ENCODE results near the gene NPL.

Gene NPL

DNA sequence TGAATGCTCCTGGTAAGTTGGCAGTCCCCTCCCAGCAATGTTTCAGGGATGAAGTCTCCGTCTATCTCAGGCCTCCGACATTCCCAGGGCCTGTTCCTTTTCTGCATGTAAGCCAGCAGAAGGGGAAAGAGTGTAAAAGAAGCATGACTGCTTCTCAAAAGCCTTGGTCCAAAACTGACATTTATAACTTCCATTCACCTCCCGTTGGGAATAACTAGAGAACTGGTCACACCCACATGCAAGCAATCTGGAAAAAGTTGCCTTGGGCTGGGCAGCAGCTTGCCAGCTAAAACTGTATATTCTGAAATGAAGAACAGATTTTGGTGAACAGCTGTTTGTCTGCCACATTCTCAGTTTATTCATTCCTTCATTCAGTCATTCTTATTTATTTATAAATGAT lies 24.2 kb upstream of the NPL start:
- Histone ChIP-seq H3K4me3 (ENCODE audit: low read length) (no peak overlapping the region), H3K9ac (ENCODE audit: low read length) (no peak overlapping the region), H3K36me3 (ENCODE audit: control insufficient read depth, insufficient read depth, low read length) (no peaks in the 10 kb centered on the region), H3K4me1 (ENCODE audit: control insufficient read depth, insufficient read depth, low read length) (no peaks in the 10 kb centered on the region), H3K27me3 (ENCODE audit: control insufficient read depth, insufficient read depth, low read length) (no peaks in the 10 kb centered on the region), H3K27ac (ENCODE audit: low read depth, low read length) (no peak overlapping the region)

DNA sequence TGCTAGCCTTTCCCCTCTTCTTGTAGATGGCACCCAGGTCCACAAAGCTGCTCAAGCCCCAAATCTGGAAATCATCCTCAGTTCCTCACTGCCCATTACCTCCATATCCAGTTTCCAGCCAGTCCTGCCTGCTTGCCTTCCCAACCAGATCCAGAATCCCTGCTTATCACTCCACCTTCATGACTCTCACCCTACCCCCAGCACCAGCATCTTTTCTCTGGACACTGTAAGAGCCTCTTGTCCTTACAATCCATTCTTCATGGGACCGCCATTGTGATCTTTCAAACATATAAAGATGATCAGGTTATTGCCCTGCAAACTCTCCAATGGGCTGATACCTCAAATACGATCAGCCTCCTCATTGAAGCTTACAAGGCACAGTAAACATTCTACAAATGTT lies 23.5 kb upstream of the NPL start:
- H3K4me3 ChIP-seq (ENCODE audit: low read length): no peak overlapping the region
- no peaks in the 10 kb centered on the region for H3K36me3 ChIP-seq (ENCODE audit: control insufficient read depth, insufficient read depth, low read length)
- no peaks in the 10 kb centered on the region for H3K27me3 ChIP-seq (ENCODE audit: control insufficient read depth, insufficient read depth, low read length)
- no peak overlapping the region for H3K9ac ChIP-seq (ENCODE audit: low read length)
- no peaks in the 10 kb centered on the region for H3K4me1 ChIP-seq (ENCODE audit: control insufficient read depth, insufficient read depth, low read length)
- H3K27ac ChIP-seq (ENCODE audit: low read depth, low read length): no peak overlapping the region

DNA sequence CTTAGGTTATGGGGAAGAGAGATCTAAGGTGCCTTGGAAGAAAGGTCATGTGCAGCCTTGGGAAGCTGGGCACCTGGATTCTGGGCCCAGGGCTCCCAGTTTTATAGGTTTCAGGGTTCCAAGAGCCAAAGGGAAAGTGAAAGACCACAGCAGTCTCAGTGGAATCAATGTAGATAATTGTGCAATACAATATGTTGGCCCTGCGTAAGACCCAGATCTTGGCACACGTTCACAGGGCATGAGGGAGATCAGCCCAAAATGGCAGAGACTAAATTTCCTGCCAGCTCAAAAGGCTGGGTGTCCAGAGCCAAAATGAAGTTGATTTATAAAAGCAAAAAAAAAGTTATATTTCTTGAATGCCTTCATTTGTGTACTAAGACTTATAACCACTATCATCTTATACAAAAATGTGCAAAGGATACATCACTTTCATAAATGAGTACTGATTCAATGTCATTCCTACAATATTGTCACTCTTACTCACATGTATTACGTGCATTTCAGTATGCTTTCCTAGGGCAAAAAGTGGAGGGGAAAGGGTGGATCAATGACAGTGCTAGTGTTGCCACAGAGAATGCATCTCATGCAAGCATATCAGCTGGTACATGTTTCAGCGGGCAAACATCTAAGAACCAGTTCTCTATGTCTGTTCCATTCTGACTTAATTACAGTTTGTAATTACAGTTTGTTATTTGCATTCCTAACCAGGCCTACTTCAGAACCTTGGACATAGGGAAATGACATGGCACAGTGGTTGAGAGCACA lies 22.5 kb upstream of the NPL start:
- Histone ChIP-seq H3K27ac (ENCODE audit: low read depth, low read length) (no peak overlapping the region), H3K4me1 (ENCODE audit: control insufficient read depth, insufficient read depth, low read length) (no peaks in the 10 kb centered on the region), H3K36me3 (ENCODE audit: control insufficient read depth, insufficient read depth, low read length) (no peaks in the 10 kb centered on the region), H3K27me3 (ENCODE audit: control insufficient read depth, insufficient read depth, low read length) (no peaks in the 10 kb centered on the region), H3K4me3 (ENCODE audit: low read length) (no peak overlapping the region), H3K9ac (ENCODE audit: low read length) (no peak overlapping the region)

DNA sequence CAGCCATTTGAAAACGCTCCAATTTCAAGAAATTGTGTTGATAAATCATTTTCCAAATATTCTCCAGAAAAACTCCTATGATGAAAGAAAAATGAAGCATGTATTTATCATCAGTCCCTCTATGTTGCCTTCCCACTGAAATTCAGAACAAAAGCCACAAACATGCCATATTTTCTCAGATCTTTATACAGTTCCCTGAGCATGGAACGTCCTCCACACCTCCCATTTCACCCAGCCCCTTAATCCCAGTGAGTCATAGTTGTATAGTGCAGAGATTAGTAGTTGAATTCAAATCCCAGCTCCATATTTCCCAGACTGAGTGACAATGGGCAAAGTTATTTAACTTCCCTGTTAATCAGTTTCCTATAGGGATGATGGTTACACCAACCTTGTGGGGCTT lies 20.6 kb upstream of the NPL start:
- Histone ChIP-seq H3K36me3 (ENCODE audit: control insufficient read depth, insufficient read depth, low read length) (no peaks in the 10 kb centered on the region), H3K4me1 (ENCODE audit: control insufficient read depth, insufficient read depth, low read length) (no peaks in the 10 kb centered on the region), H3K27ac (ENCODE audit: low read depth, low read length) (no peak overlapping the region), H3K27me3 (ENCODE audit: control insufficient read depth, insufficient read depth, low read length) (no peaks in the 10 kb centered on the region), H3K9ac (ENCODE audit: low read length) (no peak overlapping the region), H3K4me3 (ENCODE audit: low read length) (no peak overlapping the region)

DNA sequence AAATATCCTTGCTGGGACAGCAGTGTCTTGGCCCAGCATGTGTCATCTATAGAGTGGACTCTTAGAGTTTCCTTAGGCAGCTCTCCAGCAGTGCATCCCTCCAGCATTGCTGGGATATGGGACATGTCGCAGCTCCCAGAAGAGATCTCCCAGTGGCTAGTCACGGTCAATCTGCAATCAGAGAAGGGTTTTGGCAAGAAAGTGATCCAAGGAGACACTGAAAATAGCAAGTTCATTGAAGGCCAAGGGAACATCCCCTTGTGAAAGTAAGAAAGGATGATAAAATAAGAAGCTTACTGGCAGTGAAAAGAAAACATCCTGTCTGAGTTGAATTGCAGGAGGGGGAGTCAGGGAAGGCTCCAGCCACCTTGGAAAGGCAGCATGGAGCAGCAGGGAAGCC lies 19.3 kb upstream of the NPL start:
- Histone ChIP-seq H3K27me3 (ENCODE audit: control insufficient read depth, insufficient read depth, low read length) (no peaks in the 10 kb centered on the region), H3K4me3 (ENCODE audit: low read length) (no peak overlapping the region), H3K36me3 (ENCODE audit: control insufficient read depth, insufficient read depth, low read length) (no peaks in the 10 kb centered on the region), H3K9ac (ENCODE audit: low read length) (no peak overlapping the region), H3K27ac (ENCODE audit: low read depth, low read length) (no peak overlapping the region), H3K4me1 (ENCODE audit: control insufficient read depth, insufficient read depth, low read length) (no peaks in the 10 kb centered on the region)

DNA sequence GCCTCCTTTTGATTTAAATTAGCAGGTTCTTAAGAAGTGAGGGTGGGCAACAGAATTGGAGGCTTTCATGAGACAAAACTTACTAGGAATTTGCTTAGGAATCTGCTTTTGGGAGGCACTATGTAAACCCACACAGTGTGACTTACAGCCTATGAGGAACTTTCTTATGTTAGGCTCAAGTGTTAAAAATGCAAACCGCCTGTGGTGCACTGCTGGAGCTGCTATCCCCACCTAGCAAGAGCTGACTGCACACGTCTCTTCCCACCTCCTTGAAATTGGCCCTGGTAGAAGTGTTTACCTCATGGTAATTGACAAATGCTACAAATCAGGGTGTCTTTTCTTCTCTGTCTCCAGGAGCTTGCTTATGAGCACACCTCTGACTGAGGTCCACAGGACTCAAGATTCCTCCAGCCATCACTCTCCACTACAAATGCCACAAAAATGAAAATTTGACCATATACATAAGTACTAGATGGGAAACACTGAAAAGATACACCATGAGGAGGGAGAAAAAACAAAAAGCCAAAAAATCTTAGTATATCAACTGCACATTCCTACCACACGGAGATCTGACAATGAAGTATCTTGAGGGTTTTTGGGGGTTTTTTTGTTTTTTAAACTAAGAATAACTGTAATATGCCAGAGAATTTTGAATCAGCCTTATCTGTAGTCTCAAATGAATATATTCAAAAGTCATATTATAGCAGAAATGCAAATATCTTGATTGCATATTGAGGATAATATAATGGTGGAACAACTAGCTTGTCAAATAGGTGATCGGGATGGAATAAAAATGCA lies 18.2 kb upstream of the NPL start:
- H3K27ac ChIP-seq (ENCODE audit: low read depth, low read length): no peak overlapping the region
- H3K9ac ChIP-seq (ENCODE audit: low read length): no peak overlapping the region
- no peak overlapping the region for H3K4me3 ChIP-seq (ENCODE audit: low read length)
- H3K4me1 ChIP-seq (ENCODE audit: control insufficient read depth, insufficient read depth, low read length): no peaks in the 10 kb centered on the region
- H3K36me3 ChIP-seq (ENCODE audit: control insufficient read depth, insufficient read depth, low read length): no peaks in the 10 kb centered on the region
- no peaks in the 10 kb centered on the region for H3K27me3 ChIP-seq (ENCODE audit: control insufficient read depth, insufficient read depth, low read length)

DNA sequence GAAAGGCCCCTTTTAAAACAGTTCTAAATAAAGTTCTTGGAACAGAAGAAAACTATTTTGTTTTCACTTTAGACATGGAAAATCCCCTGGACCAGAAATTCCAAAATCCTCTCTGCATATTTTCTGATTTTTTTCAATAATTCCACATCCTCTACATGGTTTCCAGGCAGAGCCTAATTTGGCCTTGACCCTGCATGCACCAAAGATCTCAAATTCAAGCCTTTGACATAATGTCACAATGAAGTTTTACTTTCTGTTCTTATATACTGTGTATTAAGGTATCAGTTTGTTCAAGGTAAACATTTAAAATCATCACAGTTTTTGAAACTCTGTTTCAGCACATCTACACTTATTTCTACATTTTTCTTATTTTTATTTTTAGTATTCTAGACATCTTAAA lies 12.2 kb upstream of the NPL start:
- no peaks in the 10 kb centered on the region for H3K27me3 ChIP-seq (ENCODE audit: control insufficient read depth, insufficient read depth, low read length)
- no peaks in the 10 kb centered on the region for H3K36me3 ChIP-seq (ENCODE audit: control insufficient read depth, insufficient read depth, low read length)
- no peak overlapping the region for H3K9ac ChIP-seq (ENCODE audit: low read length)
- H3K4me3 ChIP-seq (ENCODE audit: low read length): no peak overlapping the region
- H3K4me1 ChIP-seq (ENCODE audit: control insufficient read depth, insufficient read depth, low read length): no peaks in the 10 kb centered on the region
- no peak overlapping the region for H3K27ac ChIP-seq (ENCODE audit: low read depth, low read length)

DNA sequence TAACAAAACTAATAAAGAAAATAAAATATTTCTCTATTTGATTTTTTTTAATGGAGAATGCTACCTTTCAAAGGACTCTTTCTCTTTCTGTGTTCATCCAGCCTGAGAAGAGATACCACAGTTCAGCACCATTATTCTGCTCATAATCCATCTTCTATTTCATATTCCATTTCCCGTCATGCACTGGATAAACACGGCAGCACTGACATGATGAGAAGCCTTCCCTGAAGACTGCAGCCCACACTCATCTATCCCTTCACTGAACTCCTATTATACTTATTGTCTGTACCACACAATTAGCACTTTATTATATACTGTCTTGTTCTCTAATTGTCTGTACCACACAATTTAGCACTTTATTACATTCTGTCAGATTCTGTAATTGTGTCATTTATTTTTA lies 10.7 kb upstream of the NPL start:
- Histone ChIP-seq H3K4me3 (ENCODE audit: low read length) (no peak overlapping the region), H3K27ac (ENCODE audit: low read depth, low read length) (no peak overlapping the region), H3K36me3 (ENCODE audit: control insufficient read depth, insufficient read depth, low read length) (no peaks in the 10 kb centered on the region), H3K9ac (ENCODE audit: low read length) (no peak overlapping the region), H3K4me1 (ENCODE audit: control insufficient read depth, insufficient read depth, low read length) (no peaks in the 10 kb centered on the region), H3K27me3 (ENCODE audit: control insufficient read depth, insufficient read depth, low read length) (no peaks in the 10 kb centered on the region)

DNA sequence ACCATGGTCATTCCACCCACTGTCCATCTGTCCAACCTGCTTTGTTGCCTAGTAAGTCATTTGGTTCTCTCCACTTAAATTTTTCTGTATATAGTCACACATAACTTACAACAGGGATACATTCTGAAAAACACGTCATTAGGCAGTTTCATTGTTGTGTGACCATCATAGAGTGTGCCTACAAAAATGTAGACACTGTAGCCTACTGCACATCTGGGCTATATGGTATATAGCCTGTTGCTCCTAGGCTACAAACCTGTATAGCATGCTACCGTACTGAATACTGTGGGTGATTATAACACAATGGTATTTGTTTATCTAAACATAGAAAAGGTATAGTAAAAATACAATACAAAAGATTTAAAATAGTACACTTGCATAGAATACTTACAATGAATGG lies 10.0 kb upstream of the NPL start:
- Histone ChIP-seq H3K27ac (ENCODE audit: low read depth, low read length) (no peak overlapping the region), H3K9ac (ENCODE audit: low read length) (no peak overlapping the region), H3K27me3 (ENCODE audit: control insufficient read depth, insufficient read depth, low read length) (no peaks in the 10 kb centered on the region), H3K36me3 (ENCODE audit: control insufficient read depth, insufficient read depth, low read length) (no peaks in the 10 kb centered on the region), H3K4me3 (ENCODE audit: low read length) (no peak overlapping the region), H3K4me1 (ENCODE audit: control insufficient read depth, insufficient read depth, low read length) (no peaks in the 10 kb centered on the region)

DNA sequence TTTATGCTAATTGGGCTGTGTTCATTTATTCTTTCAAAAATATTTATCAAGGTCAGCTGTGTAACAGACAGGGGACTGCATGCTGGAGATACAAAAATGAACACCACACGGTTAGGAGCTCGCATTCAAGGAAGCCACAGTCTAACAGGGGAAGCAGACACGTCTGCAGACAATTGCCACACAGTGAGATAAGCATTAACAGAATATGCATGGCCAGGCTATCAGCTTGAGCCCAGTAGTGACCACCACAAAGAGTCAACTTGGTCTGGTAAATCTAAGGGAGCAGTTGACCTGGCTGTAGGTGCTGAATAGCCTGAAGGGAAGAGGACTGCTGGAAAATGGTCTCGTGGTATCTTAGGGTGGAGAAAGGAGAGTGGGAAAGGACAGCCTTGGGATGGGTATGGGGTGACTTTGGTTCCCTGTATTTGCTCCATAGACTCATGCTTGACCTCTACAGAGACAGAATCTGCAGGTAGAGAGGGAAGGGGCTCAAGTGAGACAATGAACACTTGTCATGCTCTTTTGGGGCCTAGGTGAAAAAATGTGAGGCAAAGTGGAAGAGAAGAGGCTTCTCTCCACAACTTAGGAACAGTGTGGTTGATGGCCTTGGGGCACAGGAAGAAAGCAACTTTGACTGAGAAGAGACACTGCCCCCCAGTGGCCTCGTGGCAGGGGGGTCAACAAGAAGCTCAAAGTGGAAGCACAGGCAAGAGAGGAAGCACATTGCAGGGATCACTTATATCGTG lies 7.6 kb upstream of the NPL start:
- Histone ChIP-seq H3K27ac (ENCODE audit: low read depth, low read length) (no peak overlapping the region), H3K36me3 (ENCODE audit: control insufficient read depth, insufficient read depth, low read length) (no peaks in the 10 kb centered on the region), H3K4me1 (ENCODE audit: control insufficient read depth, insufficient read depth, low read length) (no peaks in the 10 kb centered on the region), H3K4me3 (ENCODE audit: low read length) (no peak overlapping the region), H3K27me3 (ENCODE audit: control insufficient read depth, insufficient read depth, low read length) (no peaks in the 10 kb centered on the region), H3K9ac (ENCODE audit: low read length) (no peak overlapping the region)

DNA sequence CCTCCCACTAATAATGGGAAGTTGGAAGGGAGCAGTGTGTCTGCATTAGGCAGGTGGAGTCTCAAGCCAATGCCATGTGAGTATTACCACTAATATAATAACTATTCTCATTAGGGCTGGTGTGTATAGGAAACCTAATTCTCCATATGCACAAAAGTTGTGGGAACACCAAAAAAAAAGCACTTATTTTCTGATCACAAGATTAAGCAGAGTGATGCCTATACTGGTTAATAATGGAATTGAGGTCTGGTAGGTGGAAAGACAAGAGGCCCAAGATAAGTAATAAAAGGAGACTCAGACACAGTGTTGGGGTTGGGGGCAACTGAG lies 7.0 kb upstream of the NPL start:
- Histone ChIP-seq H3K36me3 (ENCODE audit: control insufficient read depth, insufficient read depth, low read length) (no peaks in the 10 kb centered on the region), H3K4me1 (ENCODE audit: control insufficient read depth, insufficient read depth, low read length) (no peaks in the 10 kb centered on the region), H3K27ac (ENCODE audit: low read depth, low read length) (no peak overlapping the region), H3K9ac (ENCODE audit: low read length) (no peak overlapping the region), H3K4me3 (ENCODE audit: low read length) (no peak overlapping the region), H3K27me3 (ENCODE audit: control insufficient read depth, insufficient read depth, low read length) (no peaks in the 10 kb centered on the region)

DNA sequence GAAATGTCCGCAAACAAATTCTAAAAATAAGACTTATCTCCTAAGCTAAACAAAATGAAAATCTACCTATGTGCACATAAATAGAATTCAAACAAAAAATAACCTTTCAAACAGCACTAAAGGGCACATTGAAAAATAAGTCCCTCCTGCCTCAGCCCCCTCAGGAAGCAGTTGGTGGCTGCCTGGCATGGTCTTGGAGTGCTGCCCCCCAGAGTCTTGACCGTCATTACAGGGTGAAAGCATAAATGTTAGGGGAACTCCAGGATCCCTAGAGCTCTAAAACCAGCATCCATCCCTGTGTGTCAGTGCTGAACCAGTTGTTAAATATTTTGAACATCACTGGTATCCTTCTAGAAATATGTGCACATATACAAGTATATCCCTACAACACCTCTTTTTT lies 6.5 kb upstream of the NPL start:
- Histone ChIP-seq H3K9ac (ENCODE audit: low read length) (no peak overlapping the region), H3K4me1 (ENCODE audit: control insufficient read depth, insufficient read depth, low read length) (no peaks in the 10 kb centered on the region), H3K27me3 (ENCODE audit: control insufficient read depth, insufficient read depth, low read length) (no peaks in the 10 kb centered on the region), H3K27ac (ENCODE audit: low read depth, low read length) (no peak overlapping the region), H3K36me3 (ENCODE audit: control insufficient read depth, insufficient read depth, low read length) (no peaks in the 10 kb centered on the region), H3K4me3 (ENCODE audit: low read length) (no peak overlapping the region)

Measured in rectal smooth muscle tissue (tissue), 1 donor.